ENCODE results near the gene PRDX2. TPM values are rescaled to one million over a fixed set of nuclear protein-coding genes. Genes with fewer than 3 reads are reported as not detected.
A peak's percentile ranks its signal among the peaks of the same experiment; 100 is the strongest.

The PRDX2 gene
- total RNA-seq, 1 experiment from 2014 or later = 271 TPM

DNA sequence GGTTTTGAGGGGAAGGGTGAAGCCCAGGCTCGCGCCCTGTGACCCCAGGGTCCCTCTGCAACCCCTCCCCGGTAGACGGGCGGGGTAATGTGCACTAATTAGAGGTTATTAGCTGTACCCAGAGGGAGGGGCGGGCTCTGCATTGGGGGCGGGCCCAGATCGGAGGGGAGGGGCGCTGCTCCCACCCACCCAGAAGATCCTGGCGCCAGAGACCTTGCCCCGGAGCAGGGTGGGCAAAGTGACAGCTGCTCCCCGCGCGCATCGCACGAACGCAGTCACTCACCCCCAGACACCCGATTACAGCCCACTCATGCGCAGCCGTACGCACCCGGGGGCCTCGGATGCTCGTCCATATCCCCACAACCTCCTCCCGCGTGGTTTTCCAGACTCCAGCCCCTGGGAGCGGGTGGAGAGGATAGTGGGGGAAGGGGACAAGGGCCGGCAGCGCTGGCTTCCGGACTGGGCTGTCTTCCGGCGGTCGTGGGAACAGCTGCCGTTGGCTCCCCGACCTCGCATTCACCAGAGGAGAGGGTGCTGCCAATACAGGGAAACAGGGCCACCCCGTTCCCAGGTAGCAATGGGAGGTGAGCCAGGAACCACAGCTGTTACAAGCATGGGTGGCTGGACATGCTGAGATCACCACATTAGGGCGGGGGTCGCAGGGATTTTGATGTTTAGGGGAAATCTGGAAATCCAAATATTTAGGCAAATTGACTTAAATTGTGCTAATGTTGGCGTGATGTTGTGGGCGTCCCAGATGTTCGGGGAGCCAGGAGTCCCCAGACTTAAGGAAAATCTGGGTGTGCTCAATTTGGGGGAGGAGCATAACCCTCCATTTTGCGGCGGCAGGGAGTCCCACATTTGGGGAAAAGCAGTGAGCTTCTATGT is 23.3 kb downstream of the PRDX2 start:
- no peaks in the 10 kb centered on the region for H3K9me3 ChIP-seq (ENCODE audit: insufficient read depth, low read depth)
- peak overlapping the region; percentile 78 for H3K4me2 ChIP-seq
- BruUV-seq (replicated peaks) = no TSS peak
- peak overlapping the region; percentile 59 for H3K4me3 ChIP-seq
- H3K27ac ChIP-seq = peak overlapping the region; percentile 51
- peaks cover 45% of the 10 kb centered on the region for H3K79me2 ChIP-seq (ENCODE audit: low read depth)
- H3K9me2 ChIP-seq (ENCODE audit: insufficient read depth) = no peaks in the 10 kb centered on the region
- peaks cover 57% of the 10 kb centered on the region for H3K4me1 ChIP-seq (replicated peaks; ENCODE audit: insufficient read depth)
- DNase-seq = peak; percentile 74 to 81
- peaks cover 68% of the 10 kb centered on the region for H3F3A ChIP-seq (ENCODE audit: insufficient read depth, low read depth)
- no peaks in the 10 kb centered on the region for H4K20me1 ChIP-seq (ENCODE audit: insufficient read depth)
- ChIA-PET POLR2A (ENCODE audit: unreplicated experiment) (interaction anchor here (0.7 to 2.5 kb wide), 3 partner anchors 11 to 22 kb away, joined by 3 to 59 read pairs (median 18); partner anchors contain the start of gene JUNB), CTCF (interaction anchor here (0.6 to 2.2 kb wide), 4 partner anchors 14 to 94 kb away, joined by 3 to 15 read pairs (median 10); partner anchors contain the start of gene JUNB)
- TF ChIP-seq, protein P1, sequence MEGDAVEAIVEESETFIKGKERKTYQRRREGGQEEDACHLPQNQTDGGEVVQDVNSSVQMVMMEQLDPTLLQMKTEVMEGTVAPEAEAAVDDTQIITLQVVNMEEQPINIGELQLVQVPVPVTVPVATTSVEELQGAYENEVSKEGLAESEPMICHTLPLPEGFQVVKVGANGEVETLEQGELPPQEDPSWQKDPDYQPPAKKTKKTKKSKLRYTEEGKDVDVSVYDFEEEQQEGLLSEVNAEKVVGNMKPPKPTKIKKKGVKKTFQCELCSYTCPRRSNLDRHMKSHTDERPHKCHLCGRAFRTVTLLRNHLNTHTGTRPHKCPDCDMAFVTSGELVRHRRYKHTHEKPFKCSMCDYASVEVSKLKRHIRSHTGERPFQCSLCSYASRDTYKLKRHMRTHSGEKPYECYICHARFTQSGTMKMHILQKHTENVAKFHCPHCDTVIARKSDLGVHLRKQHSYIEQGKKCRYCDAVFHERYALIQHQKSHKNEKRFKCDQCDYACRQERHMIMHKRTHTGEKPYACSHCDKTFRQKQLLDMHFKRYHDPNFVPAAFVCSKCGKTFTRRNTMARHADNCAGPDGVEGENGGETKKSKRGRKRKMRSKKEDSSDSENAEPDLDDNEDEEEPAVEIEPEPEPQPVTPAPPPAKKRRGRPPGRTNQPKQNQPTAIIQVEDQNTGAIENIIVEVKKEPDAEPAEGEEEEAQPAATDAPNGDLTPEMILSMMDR (conservative IDR thresholded peaks at IDR 0.05) = no peak
- no peaks in the 10 kb centered on the region for H3K27me3 ChIP-seq (ENCODE audit: insufficient read depth, low read depth)
- peak overlapping the region; percentile 69 for H2AFZ ChIP-seq
- intact Hi-C loops (cut with micrococcal nuclease; ENCODE audit: unreplicated experiment) = loop anchor here (5.0 kb wide), 1 partner anchor 374 kb away; the partner anchor contains the start of genes IER2 and STX10
- H3K36me3 ChIP-seq (ENCODE audit: low read depth) = no peaks in the 10 kb centered on the region

DNA sequence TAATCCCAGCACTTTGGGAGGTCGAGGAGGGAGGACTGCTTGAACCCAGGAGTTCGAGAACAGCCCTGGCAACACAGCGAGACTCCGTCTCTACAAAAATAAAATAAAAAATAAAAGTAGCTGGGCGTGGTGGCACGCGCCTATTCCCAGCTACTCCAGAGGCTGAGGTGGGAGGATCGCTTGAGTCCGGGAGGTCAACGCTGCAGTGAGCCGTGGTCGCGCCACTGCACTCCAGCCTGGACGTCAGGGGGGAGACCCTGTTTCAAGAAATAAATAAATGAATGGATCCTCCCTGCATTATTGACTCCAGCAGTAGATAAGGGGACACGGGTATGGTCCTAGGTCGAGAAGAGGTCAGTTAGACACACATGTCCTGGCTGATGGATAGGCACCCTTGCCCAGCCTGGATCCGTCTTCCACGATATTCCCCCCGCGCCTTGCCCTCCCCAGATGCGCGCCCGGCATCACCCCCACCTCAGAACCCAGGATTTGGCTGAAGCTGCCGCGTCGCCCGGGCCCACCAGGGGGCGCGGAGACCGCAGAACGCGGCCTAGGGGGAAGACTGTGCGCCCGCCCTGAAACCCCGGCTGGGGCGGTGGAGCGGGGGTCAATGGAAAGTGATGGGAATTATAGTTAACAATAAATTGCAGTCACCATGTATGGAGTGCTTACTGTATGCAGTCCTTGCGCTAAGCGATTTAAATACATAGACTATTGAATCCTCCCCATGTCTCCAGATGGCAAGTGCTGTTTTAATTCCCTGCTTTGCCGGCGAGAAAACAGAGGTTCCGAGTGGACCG is 24.2 kb downstream of the PRDX2 start:
- CTCF ChIA-PET = interaction anchor here (1.5 to 2.2 kb wide), 3 partner anchors 15 to 24 kb away, joined by 3 to 11 read pairs (median 8); partner anchors contain the start of gene JUNB
- peak; percentile 63 to 85 for DNase-seq
- POLR2A ChIA-PET (ENCODE audit: unreplicated experiment) = interaction anchor here (0.6 to 2.5 kb wide), 6 partner anchors 9 to 54 kb away, joined by 3 to 59 read pairs (median 4); partner anchors contain the start of gene JUNB
- intact Hi-C loops (cut with micrococcal nuclease; ENCODE audit: unreplicated experiment) = loop anchor here (1.0 to 5.0 kb wide), 2 partner anchors 19 to 375 kb away; partner anchors contain the start of genes IER2 and STX10
- no peaks in the 10 kb centered on the region for H3K27me3 ChIP-seq (ENCODE audit: insufficient read depth, low read depth)
- peak overlapping the region; percentile 69 for H2AFZ ChIP-seq
- H3K79me2 ChIP-seq (ENCODE audit: low read depth) = peaks cover 53% of the 10 kb centered on the region
- peak overlapping the region; percentile 59 for H3K4me3 ChIP-seq
- peak overlapping the region; percentile 51 for H3K27ac ChIP-seq
- no peaks in the 10 kb centered on the region for H3K36me3 ChIP-seq (ENCODE audit: low read depth)
- H3F3A ChIP-seq (ENCODE audit: insufficient read depth, low read depth) = peaks cover 66% of the 10 kb centered on the region
- H3K9me2 ChIP-seq (ENCODE audit: insufficient read depth) = no peaks in the 10 kb centered on the region
- H4K20me1 ChIP-seq (ENCODE audit: insufficient read depth) = no peaks in the 10 kb centered on the region
- TF ChIP-seq, protein P1 (conservative IDR thresholded peaks at IDR 0.05) = peak; percentile 99
- TF ChIP-seq EZH2 (IDR thresholded peaks at IDR 0.05; ENCODE audit: low read depth) = no peak
- BruUV-seq (replicated peaks) = no TSS peak
- H3K4me2 ChIP-seq = peak overlapping the region; percentile 78
- H3K9me3 ChIP-seq (ENCODE audit: insufficient read depth, low read depth) = no peaks in the 10 kb centered on the region
- peaks cover 54% of the 10 kb centered on the region for H3K4me1 ChIP-seq (replicated peaks; ENCODE audit: insufficient read depth)
